Renal cortex interstitium (tissue), 11 donors: Measurements from ENCODE around the gene CYP39A1. TPM values are rescaled to one million over a fixed set of nuclear protein-coding genes. Genes with fewer than 3 reads are reported as not detected.

Experiments
- DNase-seq, 11 donors: peaks; one replicate each; pipeline ENCODE4 v3.0.0-alpha.2; 2013; ENCODE audit warnings: low read depth in 9 of 11, low spot score in 4 of 11; ENCODE audit errors: extremely low read depth in 1 of 11
- polyA plus RNA-seq, 3 donors: library from polyadenylated mRNA; unstranded; fragments of 120-200 nt; gene quantifications; one replicate each; pipeline ENCODE4 v1.2.1, GENCODE V29; 2013; ENCODE audit not compliant: insufficient read length in 3 of 3

Gene CYP39A1
- polyA plus RNA-seq, 3 donors, result 8.0 to 8.6 (median 8.6) TPM

DNA sequence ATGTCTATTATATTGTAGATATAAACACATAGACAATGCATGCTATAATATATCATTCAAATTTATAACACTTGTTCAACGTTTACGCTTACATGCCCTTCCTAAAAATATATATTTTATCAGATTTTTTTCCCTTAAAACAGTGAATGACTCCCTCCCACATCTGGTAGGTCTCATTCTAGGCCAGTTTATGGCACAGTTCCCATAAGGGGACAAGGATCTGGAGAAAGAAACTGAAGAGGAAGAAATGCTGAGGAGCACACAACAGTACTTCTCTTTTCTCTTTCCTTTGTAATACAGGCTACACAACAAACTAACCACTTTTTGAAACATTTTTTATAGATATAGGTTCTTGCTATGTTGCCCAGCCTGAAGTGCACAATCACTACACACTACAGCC, 112.8 kb downstream of the CYP39A1 start:
- peak in 8 of 11 donors; percentile 31 to 64 (median 43) for DNase-seq

DNA sequence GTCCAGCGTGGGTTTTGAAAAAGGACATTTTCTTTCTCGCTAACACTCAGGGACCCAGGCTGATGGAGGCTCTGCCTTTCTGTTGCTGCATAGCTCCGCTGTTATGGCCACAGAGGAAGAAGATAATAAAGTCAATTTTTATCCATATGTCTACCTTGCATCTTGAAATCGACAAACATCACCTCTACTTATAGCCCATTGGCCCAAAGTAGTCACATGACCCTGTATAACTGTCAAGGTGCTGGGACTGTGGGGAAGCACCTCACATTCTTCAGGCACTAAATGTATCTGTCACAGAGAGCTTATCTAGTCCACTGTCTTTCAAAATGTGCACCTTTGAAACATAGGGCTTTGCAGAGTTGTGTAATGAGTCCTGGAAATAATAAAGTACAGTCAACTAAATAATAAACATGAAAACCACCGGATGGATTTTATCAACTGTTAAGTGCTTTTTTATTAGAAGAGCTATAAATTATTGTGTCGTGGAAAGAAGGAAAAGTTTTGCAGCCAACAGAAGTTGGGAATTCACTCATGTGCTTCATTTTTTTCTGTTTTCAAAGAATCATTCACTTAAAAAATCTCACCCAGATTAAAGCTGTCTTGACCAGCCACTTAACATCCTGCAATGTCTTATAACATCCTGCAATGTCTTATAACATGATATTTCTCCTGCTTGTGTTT, 113.7 kb downstream of the CYP39A1 start:
- peak in 10 of 11 donors; percentile 15 to 54 (median 32) for DNase-seq

DNA sequence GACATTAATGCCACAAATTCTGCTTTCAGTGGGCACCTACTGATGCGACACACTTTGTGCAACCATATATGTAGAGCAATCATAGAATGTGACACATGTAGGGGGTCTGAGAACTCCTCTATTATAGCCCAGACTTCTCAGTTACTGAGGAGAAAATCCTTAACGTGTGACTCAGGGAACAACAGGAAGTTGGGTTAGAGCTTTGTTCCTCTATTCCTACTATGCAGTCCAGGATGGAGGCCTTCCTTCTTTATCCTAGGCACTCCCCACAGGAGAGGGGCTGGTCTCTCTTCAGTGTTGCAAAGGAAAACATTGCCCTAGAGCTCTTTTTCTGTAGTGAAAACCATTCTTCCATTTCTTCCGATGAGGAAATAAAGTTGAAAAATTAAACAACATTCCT, 121.7 kb downstream of the CYP39A1 start:
- DNase-seq, result no peak

DNA sequence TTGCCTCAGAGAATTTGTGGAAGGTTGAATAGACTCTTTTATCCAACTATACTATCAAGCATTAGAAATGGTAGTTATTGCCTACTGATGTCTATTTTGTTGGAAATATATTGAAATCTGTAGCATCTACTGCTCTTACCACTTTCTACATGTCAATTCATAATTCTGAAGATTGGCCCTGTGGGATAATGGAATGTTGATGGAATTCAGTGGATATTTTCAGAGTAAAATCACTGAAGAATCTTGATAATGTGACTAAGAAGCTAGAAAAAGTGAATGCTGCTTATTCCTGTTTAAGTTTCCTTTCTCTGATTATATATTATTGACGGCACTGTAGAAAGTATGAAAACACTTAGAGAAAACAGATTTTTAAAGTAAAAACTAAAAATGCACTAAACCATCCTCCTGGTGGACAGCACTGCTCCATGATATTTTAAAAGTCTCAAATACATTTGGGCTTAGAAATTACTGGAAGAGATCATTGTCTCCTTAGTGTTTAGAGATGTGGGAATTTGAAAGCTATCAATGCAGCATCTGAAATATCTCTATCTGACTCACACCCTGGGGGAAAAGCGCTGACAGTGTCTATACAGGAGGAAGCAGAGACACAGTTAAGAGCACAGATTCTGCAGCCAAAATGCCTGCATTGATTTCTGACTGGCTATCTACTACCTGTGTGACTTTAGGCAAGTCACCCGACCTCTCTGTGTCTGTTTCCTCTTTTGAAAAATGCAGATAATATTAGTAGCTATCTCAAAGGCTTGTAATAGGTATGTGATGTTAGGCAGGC, 123.5 kb downstream of the CYP39A1 start:
- DNase-seq, result no peak

DNA sequence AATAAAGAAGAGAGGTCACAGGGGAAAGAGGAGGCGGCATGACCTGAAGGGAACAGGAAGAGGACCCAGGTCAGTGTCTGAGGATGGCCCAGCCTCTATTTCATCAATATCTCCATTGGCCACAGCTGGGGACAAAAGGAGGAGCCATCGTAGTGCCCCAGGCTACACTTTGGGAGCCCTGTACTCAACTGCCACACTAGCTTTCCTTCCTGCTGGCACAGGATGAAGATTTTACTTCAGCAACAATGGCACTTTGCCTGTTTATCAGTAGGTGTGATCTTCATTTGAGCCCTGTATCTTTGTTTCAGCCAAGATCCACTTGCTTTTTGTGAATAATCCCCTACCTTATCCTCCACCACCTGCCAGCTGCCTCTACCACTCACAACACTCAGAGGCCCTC, 126.0 kb downstream of the CYP39A1 start:
- no peak for DNase-seq

DNA sequence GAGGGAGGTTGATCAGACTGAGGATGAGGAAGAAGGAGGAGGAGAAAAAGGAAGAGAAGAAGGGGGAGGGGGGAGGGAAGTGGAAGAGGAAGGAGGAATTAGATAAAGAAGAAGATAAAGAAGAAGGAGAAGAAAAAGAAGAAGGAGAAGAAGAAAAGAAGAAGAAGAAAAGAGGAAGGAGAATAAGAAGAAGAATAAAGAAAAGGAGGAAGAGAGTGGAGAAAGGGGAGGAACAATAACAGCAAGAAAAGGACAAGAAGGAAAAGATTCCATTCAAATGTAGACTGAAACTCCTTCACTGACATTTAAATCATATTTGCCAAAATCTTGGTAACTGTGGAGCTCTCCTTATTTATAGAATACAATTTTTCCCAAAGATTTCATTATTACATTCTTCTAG, 127.0 kb downstream of the CYP39A1 start:
- no peak for DNase-seq

DNA sequence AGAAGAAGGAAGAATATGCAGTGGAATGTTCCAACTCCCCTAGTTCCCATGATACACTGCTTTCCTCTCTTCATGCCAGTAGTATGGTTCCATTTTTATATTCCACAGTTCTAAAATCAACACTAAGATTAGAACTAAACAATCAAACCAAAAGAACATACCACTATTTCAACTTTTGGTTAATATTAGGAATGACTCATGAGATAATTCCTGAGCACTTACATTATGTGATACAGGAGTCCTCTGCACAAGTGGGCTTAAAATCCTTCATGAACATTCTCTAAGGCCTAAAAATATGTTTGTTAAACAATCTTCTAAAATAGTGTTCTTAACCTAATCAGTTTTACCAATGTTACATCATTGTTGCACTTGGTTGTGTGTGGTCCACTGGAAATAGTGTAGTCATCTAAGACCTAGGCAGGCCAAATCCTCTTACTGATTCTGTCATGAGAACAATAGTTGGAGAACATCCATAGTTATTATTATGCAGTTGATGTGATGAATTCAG, 131.1 kb downstream of the CYP39A1 start:
- no peak for DNase-seq

DNA sequence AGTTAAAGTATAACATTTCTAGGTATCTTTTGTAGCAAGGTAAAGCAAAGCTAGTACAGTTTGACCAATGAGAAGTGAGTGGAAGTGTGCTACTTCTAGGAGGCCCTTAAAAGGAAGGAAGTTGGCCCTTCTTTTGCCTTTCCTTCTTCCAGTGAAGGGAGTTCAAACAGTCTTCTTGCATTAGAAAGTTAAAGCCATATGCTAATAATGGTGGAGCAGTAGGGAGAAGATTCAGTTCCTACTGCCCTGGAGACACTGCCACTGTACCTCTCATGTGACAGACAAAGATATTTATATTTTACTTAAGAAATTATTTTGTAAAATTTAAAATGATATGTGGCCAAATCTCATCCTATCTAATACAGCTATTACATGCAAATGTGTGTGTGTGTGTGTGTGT, 135.4 kb downstream of the CYP39A1 start:
- no peak for DNase-seq

DNA sequence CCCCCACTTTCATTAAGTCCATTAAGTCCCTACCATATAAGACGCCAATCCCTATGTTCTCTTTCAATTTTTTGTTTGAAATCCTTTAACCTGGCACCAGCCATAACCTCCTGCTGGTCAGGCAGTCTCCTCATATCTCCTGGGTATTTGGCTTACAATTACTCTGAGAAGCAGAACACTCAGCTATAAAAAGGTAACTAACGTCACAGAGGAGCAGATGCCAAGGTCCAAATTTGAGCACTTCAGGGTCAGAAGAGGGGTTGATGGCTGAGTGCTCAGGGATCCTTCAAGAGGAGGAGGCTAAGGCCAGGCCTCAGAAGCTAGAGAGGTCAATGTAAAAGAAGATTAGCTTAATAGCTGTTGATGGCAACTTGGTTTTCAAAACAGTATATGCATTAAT, 139.1 kb downstream of the CYP39A1 start:
- no peak for DNase-seq

DNA sequence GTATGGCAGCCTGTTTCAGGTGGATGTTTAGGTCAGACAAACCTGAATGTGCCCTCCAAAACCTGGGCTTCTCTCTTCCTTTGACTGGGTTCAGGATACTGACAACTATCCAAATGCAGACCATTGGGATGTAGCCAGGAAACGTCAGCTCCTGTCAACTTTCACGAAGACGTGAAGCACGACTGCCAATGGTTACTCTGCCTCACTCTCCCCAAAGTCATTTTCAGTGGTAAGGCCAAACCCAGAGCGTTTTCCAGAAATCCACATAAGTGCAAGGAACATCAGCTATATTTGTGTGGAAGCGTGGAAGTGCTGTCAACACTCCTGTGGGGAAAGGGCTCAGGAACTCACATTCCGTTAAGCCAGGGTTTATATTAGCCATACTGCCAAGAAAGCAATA, 141.3 kb downstream of the CYP39A1 start:
- no peak for DNase-seq

DNA sequence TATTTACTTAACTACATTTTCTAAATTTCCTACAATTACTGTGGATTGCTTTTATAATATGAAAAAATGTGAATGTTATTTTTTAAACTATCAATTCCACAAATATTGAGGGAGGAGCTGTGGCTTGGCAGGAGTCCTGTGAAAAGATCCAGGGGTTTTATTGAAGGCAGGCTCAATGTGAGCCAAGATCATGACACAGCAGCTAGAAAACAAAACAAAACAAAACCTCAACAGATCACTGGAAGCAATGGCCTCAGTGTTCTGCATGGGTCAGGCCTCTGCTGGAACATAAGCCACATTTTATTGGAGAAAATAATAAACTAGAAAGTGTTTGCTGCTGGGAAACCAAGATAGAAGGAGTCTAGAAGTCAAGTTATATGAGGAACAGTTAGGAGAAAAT, 142.0 kb downstream of the CYP39A1 start:
- peak in 4 of 11 donors; percentile 15 to 44 (median 18) for DNase-seq

DNA sequence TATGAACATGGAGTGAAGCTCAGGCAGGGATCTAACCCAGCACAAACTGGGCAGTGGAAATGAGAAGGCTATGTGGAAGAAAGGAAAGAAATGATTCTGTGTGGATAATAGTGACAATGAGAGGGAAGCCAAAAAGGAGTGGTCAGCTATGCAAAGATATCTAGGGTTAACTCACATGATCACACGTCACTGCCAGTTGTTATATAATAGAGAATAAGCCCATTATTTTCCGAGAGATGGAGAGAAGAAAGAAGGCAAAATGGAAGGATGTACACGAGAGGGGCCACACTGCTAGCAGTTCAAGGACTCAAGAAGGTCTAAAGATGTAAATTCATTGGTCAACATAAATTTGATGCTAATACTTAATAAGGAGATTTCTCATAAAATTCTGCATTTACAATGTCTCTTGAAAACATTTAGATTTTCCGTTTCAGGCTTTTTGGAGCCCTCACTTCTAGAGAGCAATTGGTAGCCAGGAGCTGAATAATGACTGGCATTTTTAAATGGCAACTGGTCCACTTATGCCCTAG, 142.6 kb downstream of the CYP39A1 start:
- DNase-seq, result no peak

DNA sequence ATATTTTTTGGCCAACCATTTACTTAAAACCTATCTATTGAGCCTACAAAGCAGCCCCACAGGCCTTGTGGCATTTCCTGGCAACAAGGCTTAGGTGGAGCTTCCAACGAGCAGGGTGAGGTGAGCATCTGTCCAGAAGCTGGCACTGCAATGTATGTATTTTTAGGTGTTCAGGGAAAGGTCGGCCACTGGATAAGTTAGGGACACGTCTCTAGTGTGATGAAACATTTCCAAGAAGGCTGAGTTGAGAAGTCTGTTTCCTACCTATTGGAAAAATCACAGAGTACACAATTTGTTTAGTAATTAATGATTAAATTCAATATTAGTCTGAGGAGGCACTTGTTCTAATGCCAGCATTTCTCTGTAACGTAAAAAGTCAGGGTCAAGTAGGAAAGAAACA, 143.6 kb downstream of the CYP39A1 start:
- DNase-seq, result no peak

DNA sequence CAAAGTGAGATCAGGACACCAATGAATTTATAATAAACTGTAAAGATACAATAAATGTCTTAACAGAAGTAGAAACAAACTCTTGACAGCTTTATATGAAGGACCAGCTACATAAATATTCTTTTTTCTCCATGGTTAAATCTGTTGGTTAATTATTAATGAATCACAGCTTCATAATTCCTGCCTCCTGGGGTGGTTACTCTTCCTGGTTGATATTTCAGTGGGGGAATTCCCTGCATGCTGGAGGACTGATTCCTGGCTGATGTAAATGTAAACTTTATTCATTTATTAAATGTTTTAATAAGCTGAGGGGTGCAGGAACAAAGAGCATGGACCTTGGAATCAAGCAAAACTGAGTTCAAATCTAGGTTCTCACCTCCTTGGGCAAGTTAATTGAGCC, 145.2 kb downstream of the CYP39A1 start:
- no peak for DNase-seq

DNA sequence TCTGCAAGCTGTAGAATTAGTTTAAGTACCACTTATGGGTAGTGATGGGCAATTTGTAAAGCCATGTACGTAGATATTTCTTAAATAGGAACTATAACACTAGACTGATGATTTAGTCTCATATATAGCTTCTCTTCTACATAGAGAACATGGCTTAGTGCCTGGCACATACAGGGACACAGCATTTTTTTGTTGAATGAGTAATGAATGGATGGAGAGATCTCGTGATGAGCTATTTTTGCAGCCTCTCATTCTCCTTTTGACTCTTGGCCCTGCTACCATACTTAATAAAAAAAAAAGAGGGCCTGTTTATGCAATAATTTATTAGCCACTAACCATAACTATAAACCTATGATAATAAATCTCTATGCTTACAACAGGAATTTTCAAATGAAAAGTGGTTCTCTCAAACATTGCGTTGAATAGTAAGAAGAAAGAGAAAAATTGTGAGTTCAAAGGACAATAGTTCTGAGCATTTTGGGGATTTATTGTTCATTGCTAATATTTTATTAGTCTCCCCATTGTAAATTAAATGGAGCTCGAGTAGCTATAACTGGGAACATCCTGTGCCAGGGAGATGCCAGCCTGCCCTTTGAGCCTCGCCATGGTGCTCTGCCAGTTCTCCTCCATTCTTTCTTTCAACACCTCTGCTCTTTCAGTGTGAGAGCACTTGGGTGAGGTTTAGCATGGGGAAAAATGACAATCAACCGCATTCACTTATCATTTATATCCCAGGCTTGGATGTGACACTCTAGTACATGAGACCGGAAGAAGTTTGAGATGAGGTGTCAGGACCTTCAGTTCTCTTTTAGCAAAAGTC, 146.7 kb downstream of the CYP39A1 start:
- DNase-seq, result no peak

DNA sequence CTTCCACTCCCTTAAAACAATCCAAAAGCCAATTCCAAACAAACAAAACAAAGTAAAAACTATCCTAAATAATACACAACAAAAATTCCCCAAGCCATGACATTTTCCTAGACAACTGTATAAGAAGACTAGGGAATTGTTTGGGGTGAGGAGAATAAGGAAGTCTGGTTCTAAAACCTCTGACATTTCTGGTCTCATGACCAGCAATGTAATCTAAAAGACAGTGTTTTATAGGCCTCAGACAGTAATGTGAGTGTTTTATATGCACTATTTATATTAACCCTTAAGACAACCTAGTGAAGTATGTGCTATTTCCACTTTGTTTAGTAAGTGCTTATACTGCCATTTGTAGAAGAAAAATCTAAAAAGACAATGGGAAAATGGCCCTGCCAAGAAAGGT, 148.4 kb downstream of the CYP39A1 start:
- no peak for DNase-seq

DNA sequence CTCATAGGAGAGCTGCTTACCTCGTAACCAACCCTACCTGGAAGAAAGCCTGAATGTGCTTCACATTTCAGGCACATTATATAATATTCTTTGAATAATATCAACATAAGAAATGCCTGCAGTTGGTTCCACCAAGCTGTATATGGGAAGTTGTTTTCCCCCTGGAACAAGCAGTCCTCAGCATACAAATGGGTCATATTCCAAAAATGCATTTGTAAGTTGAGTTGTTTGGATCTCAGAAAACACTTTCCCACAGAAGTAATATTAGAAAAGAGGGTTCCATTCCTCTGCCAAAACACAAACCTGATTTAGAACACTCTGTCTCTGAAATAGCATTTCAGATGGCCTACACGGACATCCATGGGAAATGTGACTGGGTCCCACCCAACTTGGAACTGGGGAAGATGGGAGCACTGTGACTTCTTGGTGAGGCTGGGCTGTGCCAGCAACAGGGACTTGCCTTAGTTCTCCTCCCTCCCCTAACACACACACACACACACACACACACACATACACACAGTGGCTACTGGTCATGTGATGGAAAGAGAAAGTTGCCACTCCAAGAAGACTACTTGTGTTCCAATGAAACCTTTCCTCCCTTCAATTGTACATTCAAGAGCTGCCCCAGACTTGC, 150.0 kb downstream of the CYP39A1 start:
- no peak for DNase-seq

DNA sequence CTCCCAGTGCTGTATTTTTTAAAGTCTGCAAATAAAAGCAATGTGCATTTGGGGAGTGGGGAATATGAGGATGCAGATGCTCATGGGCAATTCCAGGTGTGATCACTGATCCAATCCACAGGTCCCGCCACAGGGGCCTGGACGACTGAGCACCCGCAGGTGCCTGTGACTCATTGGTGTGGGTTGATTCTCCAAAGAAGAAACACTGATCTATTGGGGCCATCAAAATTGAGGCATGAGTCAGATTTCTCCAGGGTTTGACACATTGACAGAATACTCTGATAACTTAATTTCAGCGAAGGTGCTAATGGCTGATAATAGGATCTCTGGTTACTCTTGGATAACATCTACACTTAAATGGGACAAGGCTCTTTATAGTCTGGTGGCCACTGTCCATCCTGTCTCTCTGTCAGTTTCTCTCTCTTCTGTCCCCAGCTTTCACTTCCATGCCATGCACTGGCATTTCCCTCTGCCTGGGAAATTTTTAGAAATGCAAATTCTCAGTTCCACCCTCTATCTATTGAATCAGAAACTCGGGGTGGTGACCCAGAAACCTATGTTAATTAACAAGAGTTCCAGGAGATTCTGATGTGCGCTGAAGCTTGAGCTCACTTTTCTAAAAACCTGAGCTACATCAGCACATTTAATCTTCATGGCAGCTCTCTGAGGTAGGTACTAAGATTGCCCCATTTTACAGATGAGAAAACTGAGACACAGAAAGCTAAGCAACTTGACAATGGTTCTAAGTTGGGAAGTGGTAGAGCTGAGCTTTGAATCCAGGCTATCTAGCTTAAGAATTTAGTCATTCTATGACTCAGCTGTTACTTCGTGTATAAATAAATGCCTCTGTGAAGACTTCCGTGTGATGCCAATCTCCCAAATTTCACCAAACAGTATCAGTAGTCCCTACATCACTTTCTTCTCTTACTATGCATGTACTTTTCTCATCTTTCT, 151.2 kb downstream of the CYP39A1 start:
- no peak for DNase-seq
